ENCODE measurements around the gene ANKK1. TPM values are rescaled to one million over a fixed set of nuclear protein-coding genes. Genes with fewer than 3 reads are reported as not detected.
A peak's percentile ranks its signal among the peaks of the same experiment; 100 is the strongest.

Gene ANKK1
- total RNA-seq, 1 donor from 2014 or later: 1.4 TPM

GRCh38 chr11:113377681-113378412, 9.7 kb upstream of the ANKK1 start:
- no peak for DNase-seq (ENCODE audit: low spot score)

GRCh38 chr11:113378692-113379091, 8.9 kb upstream of the ANKK1 start:
- no peak for DNase-seq (ENCODE audit: low spot score)

- no peak for DNase-seq (ENCODE audit: low spot score)
These were observed 5.5 kb upstream of the ANKK1 start for GRCh38 chr11:113382121-113382520.

GRCh38 chr11:113384551-113384950, 3.0 kb upstream of the ANKK1 start:
- DNase-seq (ENCODE audit: low spot score): peak; percentile 81

- no peak for DNase-seq (ENCODE audit: low spot score)
These were observed 1.8 kb upstream of the ANKK1 start for GRCh38 chr11:113385749-113386148.

- no peak for DNase-seq (ENCODE audit: low spot score)
These were observed 713 bp upstream of the ANKK1 start for GRCh38 chr11:113386866-113387265.

- DNase-seq (ENCODE audit: low spot score): no peak
These were observed 1.7 kb downstream of the ANKK1 start for GRCh38 chr11:113389272-113389671.

- DNase-seq (ENCODE audit: low spot score): no peak
These were observed 4.8 kb downstream of the ANKK1 start for GRCh38 chr11:113392236-113392921.

- no peak for DNase-seq (ENCODE audit: low spot score)
These were observed 6.0 kb downstream of the ANKK1 start for GRCh38 chr11:113393501-113393985.

- DNase-seq (ENCODE audit: low spot score): no peak
These were observed 7.3 kb downstream of the ANKK1 start for GRCh38 chr11:113394919-113395318.

GRCh38 chr11:113395782-113396336, 8.3 kb downstream of the ANKK1 start:
- DNase-seq (ENCODE audit: low spot score): no peak

GRCh38 chr11:113396690-113397089, 9.1 kb downstream of the ANKK1 start:
- DNase-seq (ENCODE audit: low spot score): no peak

- no peak for DNase-seq (ENCODE audit: low spot score)
These were observed 9.6 kb downstream of the ANKK1 start for GRCh38 chr11:113397212-113397611.

GRCh38 chr11:113397821-113398220, 10.2 kb downstream of the ANKK1 start:
- no peak for DNase-seq (ENCODE audit: low spot score)

GRCh38 chr11:113398669-113399430, 11.3 kb downstream of the ANKK1 start:
- DNase-seq (ENCODE audit: low spot score): no peak

GRCh38 chr11:113400631-113401230, 13.2 kb downstream of the ANKK1 start:
- no peak for DNase-seq (ENCODE audit: low spot score)

GRCh38 chr11:113401718-113402117, 14.1 kb downstream of the ANKK1 start:
- DNase-seq (ENCODE audit: low spot score): peak; percentile 75

- no peak for DNase-seq (ENCODE audit: low spot score)
These were observed 17.4 kb downstream of the ANKK1 start for GRCh38 chr11:113404859-113405430.

- DNase-seq (ENCODE audit: low spot score): no peak
These were observed 18.3 kb downstream of the ANKK1 start for GRCh38 chr11:113405724-113406478.

- DNase-seq (ENCODE audit: low spot score): no peak
These were observed 19.6 kb downstream of the ANKK1 start for GRCh38 chr11:113407163-113407562.

GRCh38 chr11:113408206-113408605, 20.6 kb downstream of the ANKK1 start:
- DNase-seq (ENCODE audit: low spot score): no peak
